GM19238 (cell line): ENCODE results near the gene KANSL1.

ENCODE experiments used
- DNase-seq: peaks from one replicate; pipeline ENCODE4 v3.0.0; 2011; ENCODE audit warnings: low spot score; ENCODE audit not compliant: insufficient read length

The KANSL1 gene

DNA sequence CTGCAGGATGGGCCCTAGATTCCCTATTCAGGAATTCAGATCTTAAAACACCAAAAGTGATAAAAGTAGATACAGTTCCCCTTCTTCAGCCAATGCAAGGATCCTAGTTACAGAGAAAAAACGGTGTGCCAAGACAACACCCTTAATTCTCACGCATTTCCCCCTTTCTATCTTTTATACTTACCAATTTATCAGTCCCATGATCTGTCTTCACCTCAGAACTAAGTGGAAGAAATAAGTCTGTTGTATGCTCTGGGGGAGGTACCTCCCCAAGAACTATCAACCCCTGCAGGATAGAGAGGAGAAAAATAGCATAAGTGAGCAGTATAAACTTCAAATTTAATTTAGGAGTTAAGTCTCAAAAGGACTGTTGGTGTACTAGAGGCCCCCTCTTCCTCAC lies 111.0 kb downstream of the KANSL1 start:
- DNase-seq = no peak

DNA sequence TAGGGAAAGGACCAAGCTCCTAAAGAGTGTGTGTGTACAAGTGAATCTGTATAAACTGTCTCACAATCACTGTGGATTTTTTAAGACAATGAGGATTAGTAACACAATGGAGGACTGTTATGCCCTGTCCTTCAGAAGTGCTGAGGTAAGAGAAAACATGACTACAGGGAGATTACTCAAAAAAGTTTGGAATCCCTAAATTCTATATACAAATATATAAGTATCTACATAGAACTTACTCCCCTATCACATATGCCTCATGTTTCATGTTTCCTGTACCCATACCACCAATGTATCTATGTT lies 112.3 kb downstream of the KANSL1 start:
- no peak for DNase-seq

DNA sequence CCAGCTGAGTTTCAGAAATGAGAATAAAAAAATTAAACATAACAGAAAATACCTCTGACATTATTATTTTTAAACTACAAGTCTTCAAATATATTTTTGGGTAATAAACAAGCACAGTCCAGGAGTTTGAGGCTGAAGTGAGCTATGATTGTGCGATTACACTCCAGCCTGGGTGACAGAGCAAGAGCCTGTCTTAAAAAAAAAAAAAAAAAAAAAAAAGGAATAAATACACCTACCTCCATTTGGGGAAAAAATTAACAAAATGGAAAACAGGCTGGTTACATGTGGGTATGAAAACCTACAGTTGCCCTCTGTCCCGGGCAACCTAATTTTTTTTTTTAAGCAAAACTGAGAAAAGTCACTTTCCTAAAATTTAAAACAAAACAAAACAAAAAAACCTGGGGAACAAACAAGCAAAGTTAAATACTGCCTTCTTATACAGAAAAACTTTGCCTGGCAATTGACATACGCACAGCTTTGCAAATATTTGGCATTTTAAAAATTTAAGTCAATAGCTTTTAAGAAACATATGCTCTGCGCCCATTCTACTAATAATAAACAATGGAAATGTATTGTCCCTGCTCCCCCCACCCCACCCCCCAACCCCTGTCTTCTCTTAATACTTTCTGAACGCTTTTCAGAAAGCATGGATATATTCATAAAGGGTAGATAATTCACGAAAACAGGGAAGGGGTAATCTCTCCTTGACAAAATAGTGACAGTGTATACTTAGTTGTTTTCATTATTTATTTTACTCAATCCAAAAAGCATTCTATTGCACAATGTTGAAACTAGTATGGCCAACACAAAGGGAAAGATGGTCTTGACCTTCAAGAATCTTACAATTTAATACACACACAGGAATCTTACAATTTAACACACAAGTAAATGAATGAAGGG lies 112.9 kb downstream of the KANSL1 start:
- no peak for DNase-seq

DNA sequence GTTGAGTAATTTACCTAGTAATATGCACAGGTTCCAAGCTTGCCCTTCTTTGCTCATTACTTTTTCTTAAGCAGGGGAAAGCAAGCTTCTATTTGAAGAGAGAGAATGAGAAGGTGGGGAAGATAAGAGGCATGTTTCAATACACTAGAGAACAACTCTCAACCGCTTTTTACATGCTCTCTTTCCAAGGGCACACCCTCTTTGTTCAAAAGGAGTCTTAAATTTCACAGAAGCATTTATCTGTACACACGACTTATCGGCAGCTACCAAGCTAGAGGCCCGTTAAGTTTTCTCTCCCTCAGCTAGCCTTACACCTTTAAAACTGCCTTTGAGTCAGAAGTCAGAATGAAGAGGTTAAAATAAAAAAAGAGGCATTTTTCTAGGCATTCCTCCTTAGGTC lies 114.6 kb downstream of the KANSL1 start:
- DNase-seq = no peak

DNA sequence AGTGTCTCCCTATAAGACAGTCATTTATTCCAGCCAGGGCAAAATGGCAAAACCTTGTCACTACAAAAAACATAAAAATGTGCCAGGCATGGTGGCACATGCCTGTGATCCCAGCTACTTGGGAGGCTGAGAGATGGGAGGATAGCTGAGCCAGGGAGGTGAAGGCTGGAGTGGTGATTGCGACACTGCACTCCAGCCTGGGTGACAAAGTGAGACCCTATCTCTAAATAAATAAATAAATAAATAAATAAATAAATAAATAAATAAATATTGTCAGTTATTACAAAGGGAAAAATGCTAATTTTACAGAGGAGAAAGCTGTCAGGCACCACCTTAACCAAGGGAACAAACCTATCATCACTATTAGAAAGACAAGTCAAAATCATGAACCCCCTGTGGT lies 118.7 kb downstream of the KANSL1 start:
- no peak for DNase-seq

DNA sequence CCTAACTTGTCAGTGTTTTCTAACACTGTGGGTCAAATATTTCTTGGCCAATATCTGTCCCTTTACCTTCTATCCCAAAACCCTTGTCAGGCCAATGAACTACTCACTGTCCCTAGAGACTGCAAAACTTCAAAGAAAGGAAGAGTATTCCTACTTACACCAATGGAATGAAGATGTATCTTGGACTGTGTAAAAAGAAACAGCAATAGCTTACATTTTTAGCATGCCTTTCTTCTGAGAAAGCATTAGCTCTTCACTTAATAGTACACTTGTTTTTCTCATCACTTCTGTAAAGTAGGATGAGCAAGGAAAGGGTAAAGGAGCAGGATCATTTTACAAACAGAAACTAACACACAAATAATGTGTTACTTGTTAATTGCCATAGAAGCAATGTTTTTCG lies 120.2 kb downstream of the KANSL1 start:
- no peak for DNase-seq

DNA sequence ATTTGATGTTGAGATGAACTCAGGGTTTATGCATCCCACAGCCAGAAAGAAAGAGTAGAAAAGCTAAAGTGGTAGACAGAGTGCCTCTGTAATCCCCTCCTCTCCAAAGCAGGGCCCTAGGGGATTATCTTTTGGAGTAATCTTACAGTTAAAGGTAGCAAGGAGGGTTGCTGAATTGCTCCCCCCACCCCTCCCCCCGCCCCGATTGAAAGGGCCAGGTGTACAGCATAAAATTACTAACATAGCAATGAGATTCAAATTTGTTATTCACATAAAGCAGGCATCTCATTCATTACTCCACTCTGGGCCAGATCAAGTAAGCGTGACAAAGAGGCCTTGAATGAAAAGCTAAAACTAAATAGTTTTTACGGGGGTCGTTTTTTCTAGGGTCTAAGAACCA lies 121.4 kb downstream of the KANSL1 start:
- no peak for DNase-seq

DNA sequence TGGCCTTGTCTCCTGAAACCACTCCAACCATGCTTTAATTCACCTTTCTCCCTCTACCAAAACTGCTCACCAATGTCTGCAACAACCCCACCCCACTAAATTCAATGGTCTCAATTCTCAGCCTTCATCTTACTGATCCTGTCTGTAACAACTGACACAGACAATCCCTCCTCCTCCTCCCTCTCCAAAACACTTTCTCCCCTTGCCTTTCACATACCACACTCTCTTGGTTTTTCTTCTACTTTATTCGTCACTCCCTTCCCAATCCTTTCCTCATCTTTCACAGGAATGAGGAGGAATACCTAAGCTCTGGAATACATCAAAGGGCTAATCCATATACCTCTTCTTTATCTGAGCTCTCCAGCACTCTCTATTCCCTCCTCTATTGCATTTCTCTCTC lies 128.8 kb downstream of the KANSL1 start:
- DNase-seq = no peak

DNA sequence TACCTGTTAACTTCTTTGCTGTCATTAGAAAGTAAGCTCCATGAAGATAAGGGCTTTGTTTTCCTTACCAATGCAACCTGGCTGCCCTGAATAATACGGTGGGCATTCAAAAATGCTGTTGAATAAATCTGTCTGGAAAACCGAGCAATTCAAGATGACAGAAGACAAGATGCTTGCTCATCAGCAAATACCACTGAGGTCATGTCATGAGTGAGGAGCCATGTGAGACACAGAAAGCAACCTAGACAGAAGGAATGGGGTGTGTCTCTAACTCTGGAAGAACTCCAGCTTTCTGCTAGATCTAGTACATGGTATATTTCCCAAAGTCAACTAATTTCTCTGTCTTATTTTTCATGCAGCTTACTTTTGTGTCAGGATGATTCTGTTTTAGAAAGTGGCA lies 130.0 kb downstream of the KANSL1 start:
- no peak for DNase-seq

DNA sequence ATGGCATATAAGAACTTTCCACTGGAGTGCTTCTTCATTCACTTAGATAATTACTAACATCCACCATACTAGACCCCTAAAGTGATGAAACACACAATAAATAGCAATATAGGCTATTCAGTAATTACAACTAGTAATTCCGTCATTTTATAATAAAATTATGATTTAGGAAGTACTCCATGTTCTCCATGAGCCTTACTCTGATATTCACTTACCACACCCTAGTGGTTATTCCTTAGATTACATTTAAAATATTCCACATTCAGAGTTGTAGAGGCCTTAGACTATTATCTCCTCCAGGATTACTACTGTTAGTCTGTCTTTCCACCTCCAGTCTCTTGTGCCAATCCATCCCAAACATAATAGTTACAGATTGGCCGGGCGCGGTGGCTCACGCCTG lies 131.8 kb downstream of the KANSL1 start:
- DNase-seq = no peak

DNA sequence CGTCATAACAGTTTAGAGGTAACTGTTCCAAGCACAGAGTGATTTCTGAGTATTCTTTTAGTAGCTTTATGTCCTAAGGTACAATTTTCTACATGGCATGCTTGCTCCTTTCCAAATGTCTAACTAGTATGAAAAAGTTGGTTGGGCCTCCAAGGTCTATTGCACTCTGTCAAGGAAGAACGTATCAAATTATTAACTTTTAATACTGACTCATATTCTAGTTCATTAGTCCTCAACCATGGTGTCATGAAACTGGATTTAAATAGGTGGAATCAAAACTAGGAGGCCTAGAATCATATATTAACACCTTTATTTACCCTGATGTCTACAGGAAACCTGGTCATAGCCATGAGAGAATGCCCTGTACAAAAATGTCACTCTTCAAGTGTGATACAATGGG lies 132.8 kb downstream of the KANSL1 start:
- no peak for DNase-seq

DNA sequence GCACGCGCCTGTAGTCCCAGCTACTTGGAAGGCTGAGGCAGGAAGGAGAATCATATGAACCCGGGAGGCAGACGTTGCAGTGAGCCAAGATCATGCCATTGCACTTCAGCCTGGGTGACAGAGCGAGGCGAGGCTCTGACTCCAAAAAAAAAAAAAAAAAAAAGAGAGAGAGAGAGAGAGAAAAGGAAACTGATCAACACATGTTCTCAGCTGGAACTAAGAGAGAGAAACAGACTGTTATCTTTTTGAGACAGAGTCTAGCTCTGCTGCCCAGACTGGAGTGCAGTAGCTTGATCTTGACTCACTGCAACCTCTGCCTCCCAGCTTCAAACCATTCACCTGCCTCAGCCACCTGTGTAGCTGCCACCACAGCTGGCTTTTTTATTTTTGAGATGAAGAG lies 133.7 kb downstream of the KANSL1 start:
- DNase-seq = no peak

DNA sequence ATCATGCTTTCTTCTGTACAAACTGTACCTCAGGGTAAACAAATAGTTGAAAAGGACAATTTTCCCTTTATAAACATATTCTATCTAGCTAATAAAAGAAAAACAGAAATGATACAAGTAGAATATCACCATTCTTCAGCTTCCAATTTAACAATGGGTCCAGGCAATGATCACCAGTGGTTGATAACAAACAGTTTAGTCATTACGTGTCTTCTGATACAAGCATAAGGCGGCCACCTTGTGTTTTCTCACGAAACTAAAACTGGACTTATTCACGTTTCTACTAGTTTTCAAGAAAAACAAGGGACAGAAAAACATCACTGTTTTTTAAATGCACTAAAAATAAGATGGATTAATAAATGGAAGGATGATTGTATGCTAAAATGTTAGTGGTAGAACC lies 135.9 kb downstream of the KANSL1 start:
- no peak for DNase-seq

DNA sequence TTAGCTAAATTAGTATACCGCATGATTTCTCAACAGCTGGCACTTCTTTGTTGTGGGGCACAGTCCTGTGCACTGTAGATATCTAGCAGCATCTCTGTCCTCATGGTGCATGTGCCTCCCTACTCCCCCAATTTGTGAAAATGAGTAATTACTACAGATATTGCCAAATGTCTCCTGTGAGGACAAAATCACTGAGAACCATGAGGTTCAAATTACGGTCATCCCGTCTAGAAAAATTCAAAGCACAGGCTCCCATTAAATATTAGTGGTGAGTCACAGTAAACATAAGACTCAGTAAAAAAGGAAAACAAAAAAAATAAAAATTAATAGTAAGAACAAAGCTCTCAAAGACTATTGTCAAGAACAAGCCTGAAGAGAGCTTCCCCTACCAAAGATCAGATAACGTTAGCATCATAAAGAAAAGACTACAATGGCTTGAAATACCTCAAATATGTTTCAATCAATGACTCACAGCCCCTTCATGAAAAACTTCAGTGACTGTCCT lies 136.4 kb downstream of the KANSL1 start:
- DNase-seq = no peak

DNA sequence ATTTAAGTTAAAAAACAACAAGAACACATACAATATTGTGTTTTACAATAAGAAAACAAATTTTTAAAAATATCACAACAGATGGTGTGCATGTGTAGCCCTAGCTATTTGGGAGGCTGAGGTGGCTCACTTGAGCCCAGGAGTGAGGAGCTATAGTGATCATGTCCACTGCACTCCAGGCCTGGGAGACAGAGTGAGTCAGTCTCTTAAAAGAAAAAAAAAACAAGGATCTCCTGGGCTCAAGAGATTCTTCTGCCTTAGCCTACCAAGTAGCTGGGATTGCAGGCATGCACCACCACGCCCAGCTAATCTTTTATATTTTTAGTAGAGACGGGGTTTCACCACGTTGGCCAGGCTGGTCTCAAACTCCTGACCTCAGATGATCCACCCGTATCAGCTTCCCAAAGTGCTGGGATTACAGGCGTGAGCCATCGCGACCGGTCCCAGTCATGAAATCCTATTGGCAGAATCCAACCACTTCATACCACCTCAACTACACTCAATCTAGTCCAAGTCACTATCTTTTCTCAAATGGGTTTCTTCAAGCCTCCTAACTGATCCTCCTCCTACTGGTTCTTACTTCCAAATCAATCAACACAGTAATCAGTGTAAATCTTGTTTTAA lies 139.2 kb downstream of the KANSL1 start:
- DNase-seq = no peak

DNA sequence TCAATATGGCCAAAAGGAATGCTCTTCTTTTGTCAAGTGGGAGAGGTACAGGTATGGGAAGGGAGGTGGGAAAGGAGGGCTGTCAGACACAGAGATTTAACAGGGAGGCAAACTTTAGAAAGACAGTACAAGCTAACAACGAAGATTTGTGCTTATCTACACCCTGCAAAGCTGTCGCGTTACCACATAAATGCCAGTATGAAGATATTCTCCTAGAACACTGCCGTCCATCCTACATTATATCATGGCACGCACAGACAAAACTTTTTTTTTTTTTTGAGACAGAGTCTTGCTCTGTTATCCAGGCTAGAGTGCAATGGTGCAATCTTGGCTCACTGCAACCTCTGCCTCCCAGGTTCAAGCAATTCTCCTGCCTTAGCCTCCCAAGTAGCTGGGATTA lies 143.6 kb downstream of the KANSL1 start:
- DNase-seq = no peak

DNA sequence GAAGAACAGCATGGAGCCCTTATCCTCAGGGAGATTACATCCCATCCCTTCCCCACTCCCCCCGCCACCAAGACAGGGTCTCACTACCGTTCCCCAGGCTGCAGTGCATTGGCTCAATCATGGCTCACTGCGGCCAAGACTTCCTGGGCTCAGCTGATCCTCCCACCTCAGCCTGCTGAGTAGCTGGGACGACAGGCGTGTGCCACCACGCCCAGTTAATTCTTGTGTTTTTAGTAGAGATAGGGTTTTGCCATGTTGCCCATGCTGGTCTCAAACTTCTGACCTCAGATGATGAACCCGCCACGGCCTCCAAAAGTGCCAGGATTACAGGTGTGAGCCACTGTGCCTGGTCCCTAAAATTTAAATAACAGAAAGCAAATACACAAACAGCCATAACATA lies 145.4 kb downstream of the KANSL1 start:
- no peak for DNase-seq

DNA sequence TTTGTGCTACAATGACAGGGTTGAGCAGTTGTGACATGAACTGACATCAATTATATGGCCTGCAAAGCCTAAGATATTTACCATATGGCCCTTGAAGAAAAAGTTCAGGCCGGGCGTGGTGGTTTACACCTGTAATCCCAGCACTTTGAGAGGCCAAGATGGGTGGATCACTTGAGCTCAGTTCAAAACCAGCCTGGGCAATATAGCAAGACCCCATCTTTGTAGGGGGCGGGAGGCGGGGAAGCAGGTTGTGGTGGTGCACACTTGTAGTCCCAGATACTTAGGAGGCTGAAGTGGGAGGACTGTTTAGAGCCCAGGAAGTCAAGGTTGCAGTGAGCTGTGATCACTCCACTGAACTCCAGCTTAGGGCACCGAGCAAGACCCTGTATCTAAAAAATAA lies 145.8 kb downstream of the KANSL1 start:
- DNase-seq = no peak

DNA sequence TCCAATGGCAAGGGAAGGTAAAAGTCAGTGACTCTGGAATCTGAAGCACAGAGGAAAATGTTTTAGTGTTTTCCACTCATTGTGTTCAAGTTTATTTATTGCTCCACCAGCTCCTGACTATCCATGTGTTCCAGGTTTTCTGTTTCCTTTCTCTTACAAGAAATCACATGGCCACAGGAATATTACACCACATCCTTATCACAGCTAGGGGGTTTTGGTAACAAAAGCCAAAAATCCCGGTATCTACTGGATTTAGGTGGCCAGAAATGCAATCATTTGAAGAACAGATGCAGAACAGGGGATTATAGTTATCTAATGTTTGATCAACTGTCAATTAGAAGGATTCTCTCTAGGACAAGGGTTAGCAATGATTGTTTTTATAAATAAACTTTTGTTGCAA lies 146.3 kb downstream of the KANSL1 start:
- DNase-seq = no peak

DNA sequence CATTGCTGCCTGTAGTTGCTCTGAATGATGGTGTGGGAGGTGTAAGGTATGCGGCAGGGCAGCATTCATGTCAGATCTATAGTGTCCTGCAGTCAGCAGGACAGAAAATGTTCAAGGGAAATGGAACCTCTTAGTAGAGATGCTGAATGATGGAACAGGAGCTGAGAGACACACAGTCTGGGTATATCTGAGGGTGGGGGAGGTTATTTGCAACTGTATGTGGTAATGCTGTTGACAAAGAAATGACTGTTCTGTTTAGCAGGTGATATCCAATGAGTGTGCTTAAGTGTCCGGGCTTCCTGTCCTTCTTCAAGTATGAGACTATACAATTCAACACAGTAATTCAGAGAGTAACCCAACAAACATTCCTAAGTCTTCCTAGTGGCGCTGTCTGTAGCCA lies 147.6 kb downstream of the KANSL1 start:
- DNase-seq = no peak

DNA sequence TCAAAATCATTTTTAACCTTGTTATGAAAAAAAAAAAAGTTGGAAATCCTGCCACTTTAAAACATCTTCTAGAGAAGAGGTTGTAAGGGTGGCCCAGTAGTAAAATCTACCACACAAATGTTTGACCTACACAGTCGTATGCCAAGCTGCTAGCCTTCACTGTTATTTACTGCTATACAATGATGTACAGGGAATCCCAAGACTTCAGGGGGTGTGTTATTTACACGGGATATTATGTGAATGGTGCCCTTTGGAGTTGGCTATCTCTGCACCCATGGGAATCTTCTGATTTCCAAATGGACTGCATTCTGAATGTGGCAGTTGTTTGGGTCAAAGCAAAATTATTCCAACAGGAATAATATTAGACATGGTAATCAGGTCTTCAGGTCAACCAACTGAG lies 148.2 kb downstream of the KANSL1 start:
- no peak for DNase-seq

DNA sequence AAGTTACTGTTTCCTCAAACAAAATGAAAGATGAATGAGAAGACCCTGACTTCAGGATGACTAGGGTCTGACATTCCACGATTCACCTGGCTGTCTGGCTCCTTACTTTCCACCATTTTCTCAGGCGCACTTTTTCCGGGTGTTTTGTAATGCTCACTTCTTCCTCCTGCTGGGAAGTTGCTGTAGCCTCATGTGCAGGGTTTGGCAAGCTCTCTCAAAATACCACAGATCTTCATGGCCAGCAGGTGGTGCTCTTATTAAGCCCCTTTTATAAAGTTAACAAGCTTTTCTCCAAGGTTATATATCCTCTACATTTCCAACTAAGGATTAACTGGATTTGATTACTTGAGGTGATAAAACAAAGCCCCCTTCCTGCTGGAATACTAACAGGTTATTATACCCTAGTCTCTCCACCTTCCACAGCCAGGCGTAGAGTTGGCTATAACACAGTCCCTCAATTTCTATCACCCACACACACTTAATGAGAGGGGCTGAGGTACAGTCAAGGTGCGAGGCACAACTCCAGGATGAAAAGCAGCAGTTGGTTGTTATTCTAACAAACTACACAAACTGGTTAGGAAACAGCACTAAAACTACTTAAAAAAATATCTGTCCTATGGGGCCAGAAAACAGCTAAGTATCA lies 148.8 kb downstream of the KANSL1 start:
- DNase-seq = no peak

DNA sequence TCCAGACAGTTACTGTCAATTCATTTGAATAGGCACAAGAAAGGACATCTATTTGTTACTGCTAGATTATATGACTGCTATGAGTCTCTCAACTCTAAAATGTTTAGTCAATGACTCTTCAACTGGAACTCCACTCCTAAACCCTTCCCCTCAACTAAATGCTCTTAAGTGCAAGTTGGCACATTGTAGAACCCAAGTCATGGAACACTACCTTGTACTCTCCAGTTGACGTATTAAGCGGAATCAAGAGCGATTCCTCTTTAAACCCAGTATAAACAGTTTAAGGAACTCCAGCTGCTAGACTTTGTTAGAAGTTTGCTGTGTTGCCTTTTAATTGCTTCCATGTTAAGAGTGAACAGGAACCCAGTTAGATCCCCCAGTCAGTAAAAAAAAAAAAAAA lies 149.6 kb downstream of the KANSL1 start:
- DNase-seq = no peak
